Measurements from ENCODE around the gene USP3.

DNA sequence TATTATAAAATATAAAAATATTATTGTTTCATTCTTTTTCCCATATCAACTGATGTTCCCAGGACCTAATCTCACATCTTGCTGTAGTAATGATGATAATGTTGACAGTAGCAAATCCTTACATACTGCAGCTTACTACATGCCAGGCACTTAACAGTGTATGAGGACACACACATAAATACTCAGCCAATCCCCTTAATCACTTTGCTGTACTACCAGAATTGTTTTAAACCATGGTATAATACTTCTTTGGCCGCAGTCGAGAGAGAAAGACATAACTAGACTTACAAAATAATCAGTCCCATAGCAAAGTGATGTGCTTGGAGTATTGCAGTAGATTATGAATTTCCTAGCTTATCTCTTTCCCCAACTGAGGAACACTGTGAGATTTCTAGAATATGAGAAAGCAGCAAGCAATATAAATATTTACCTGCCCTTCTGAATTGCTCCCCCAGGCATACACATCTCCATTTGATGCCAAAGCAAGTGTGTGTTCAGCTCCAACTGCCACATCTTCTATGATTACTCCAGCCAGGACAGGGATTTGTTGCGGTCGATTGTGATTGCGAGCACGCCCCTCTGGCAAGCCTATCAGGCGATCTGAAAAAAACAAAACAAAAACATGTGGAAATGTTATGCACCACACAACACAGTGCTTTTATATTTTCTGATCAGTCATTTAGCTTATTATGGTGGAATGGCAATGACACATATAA lies 125.8 kb downstream of the USP3 start:
- no peak for TF ChIP-seq GATA2 (IDR thresholded peaks at IDR 0.05; ENCODE audit: low read depth, low read length)
- TF ChIP-seq GATA3 (IDR thresholded peaks at IDR 0.05; ENCODE audit: low read depth, low read length): no peak

All from SH-SY5Y (cell line).